ENCODE data around the gene EYA2. TPM values are rescaled to one million over a fixed set of nuclear protein-coding genes. Genes with fewer than 3 reads are reported as not detected.

The EYA2 gene
- polyA plus RNA-seq, 1 donor (not counting 4 experiments of a cell fraction or from before 2014, with no cell fraction given): not detected

GRCh38 chr20:47156301-47157137, 261.9 kb downstream of the EYA2 start:
- Histone ChIP-seq H2AFZ (ENCODE audit: control insufficient read depth, low read length) (no peak overlapping the region), H3K9ac (ENCODE audit: control insufficient read depth, extremely low read depth, insufficient read depth, low read length) (no peak overlapping the region), H3K27ac (ENCODE audit: control insufficient read depth, insufficient read depth, low read length) (no peak overlapping the region), H3K27me3 (ENCODE audit: control insufficient read depth, extremely low read depth, insufficient read depth, low read length) (no peaks in the 10 kb centered on the region), H3K9me3 (ENCODE audit: control insufficient read depth, low read depth, low read length) (no peaks in the 10 kb centered on the region), H3K4me3 (ENCODE audit: control insufficient read depth in 2 of 3, extremely low read depth in 1 of 3, insufficient read depth in 2 of 3, low read depth in 1 of 3, low read length in 3 of 3) (no peak overlapping the region), H3K79me2 (ENCODE audit: control insufficient read depth, insufficient read depth, low read length) (no peaks in the 10 kb centered on the region), H3K4me2 (ENCODE audit: control insufficient read depth, extremely low read depth, insufficient read depth, low read depth, low read length) (no peak overlapping the region), H3K4me1 (ENCODE audit: control insufficient read depth, extremely low read depth, insufficient read depth, low read length) (no peaks in the 10 kb centered on the region), H4K20me1 (ENCODE audit: control insufficient read depth, extremely low read depth, insufficient read depth, low read length) (no peaks in the 10 kb centered on the region), H3K36me3 (ENCODE audit: control insufficient read depth in 2 of 2, extremely low read depth in 1 of 2, insufficient read depth in 2 of 2, low read length in 2 of 2) (no peaks in the 10 kb centered on the region), H3K9me1 (ENCODE audit: control insufficient read depth, extremely low read depth, insufficient read depth, low read length) (no peaks in the 10 kb centered on the region)
- TF ChIP-seq EZH2 (IDR thresholded peaks at IDR 0.05; ENCODE audit: low read length) (no peak), CTCF (optimal IDR thresholded peaks at IDR 0.05 in 1 of 3, IDR thresholded peaks at IDR 0.05 in 1 of 3, conservative IDR thresholded peaks at IDR 0.05 in 1 of 3; ENCODE audit: extremely low read depth in 1 of 3, insufficient read depth in 2 of 3, low read length in 3 of 3) (no peak)
- dilution Hi-C loops (cut with MboI; ENCODE audit: extremely low pct_ligation_motif_present, low sequenced_read_pairs): no loop called here
- no peak for DNase-seq (ENCODE audit: low read depth, low spot score)
- no peak for FAIRE-seq

- H3K9me1 ChIP-seq (ENCODE audit: control insufficient read depth, extremely low read depth, insufficient read depth, low read length): no peaks in the 10 kb centered on the region
- no peak overlapping the region for H3K4me2 ChIP-seq (ENCODE audit: control insufficient read depth, extremely low read depth, insufficient read depth, low read depth, low read length)
- no peaks in the 10 kb centered on the region for H3K79me2 ChIP-seq (ENCODE audit: control insufficient read depth, insufficient read depth, low read length)
- H3K36me3 ChIP-seq (ENCODE audit: control insufficient read depth in 2 of 2, extremely low read depth in 1 of 2, insufficient read depth in 2 of 2, low read length in 2 of 2): no peaks in the 10 kb centered on the region
- no peak overlapping the region for H3K4me3 ChIP-seq (ENCODE audit: control insufficient read depth in 2 of 3, extremely low read depth in 1 of 3, insufficient read depth in 2 of 3, low read depth in 1 of 3, low read length in 3 of 3)
- DNase-seq (ENCODE audit: low read depth, low spot score): no peak
- H3K4me1 ChIP-seq (ENCODE audit: control insufficient read depth, extremely low read depth, insufficient read depth, low read length): no peaks in the 10 kb centered on the region
- H3K9me3 ChIP-seq (ENCODE audit: control insufficient read depth, low read depth, low read length): no peaks in the 10 kb centered on the region
- no peak for TF ChIP-seq EZH2 (IDR thresholded peaks at IDR 0.05; ENCODE audit: low read length)
- no peak for TF ChIP-seq CTCF (optimal IDR thresholded peaks at IDR 0.05 in 1 of 3, IDR thresholded peaks at IDR 0.05 in 1 of 3, conservative IDR thresholded peaks at IDR 0.05 in 1 of 3; ENCODE audit: extremely low read depth in 1 of 3, insufficient read depth in 2 of 3, low read length in 3 of 3)
- FAIRE-seq: no peak
- no peaks in the 10 kb centered on the region for H3K27me3 ChIP-seq (ENCODE audit: control insufficient read depth, extremely low read depth, insufficient read depth, low read length)
- no peak overlapping the region for H2AFZ ChIP-seq (ENCODE audit: control insufficient read depth, low read length)
- no peak overlapping the region for H3K27ac ChIP-seq (ENCODE audit: control insufficient read depth, insufficient read depth, low read length)
- dilution Hi-C loops (cut with MboI; ENCODE audit: extremely low pct_ligation_motif_present, low sequenced_read_pairs): no loop called here
- no peak overlapping the region for H3K9ac ChIP-seq (ENCODE audit: control insufficient read depth, extremely low read depth, insufficient read depth, low read length)
- H4K20me1 ChIP-seq (ENCODE audit: control insufficient read depth, extremely low read depth, insufficient read depth, low read length): no peaks in the 10 kb centered on the region
These were observed 264.5 kb downstream of the EYA2 start for GRCh38 chr20:47159166-47159565.
